Measurements from ENCODE around the gene FOXO1. TPM values are rescaled to one million over a fixed set of nuclear protein-coding genes. Genes with fewer than 3 reads are reported as not detected.

FOXO1 gene
- total RNA-seq, 1 donor = 7.6 TPM

- TF ChIP-seq CTCF (IDR thresholded peaks at IDR 0.05; ENCODE audit: extremely low read depth, low read depth, low read length) = no peak
- no peak for DNase-seq (ENCODE audit: insufficient read length, low spot score, missing footprints)
- H3K4me1 ChIP-seq (ENCODE audit: insufficient read depth, low read length) = no peaks in the 10 kb centered on the region
- peaks cover 3% of the 10 kb centered on the region for H4K20me1 ChIP-seq (ENCODE audit: insufficient read depth, low read length)
- no peak overlapping the region for H3K4me3 ChIP-seq (ENCODE audit: insufficient read depth, low read length)
- H3K9me3 ChIP-seq (ENCODE audit: low read depth, low read length) = no peaks in the 10 kb centered on the region
- H2AFZ ChIP-seq (ENCODE audit: low read length) = no peak overlapping the region
- no peaks in the 10 kb centered on the region for H3K36me3 ChIP-seq (ENCODE audit: insufficient read depth, low read length)
- no peak overlapping the region for H3K4me2 ChIP-seq (ENCODE audit: insufficient read depth, low read length)
- no peaks in the 10 kb centered on the region for H3K27me3 ChIP-seq (ENCODE audit: insufficient read depth, low read length)
- no peak overlapping the region for H3K27ac ChIP-seq (ENCODE audit: low read depth, low read length)
- H3K79me2 ChIP-seq (ENCODE audit: insufficient read depth, low read length) = peaks cover 7% of the 10 kb centered on the region
Measured at GRCh38 chr13:40626977-40627376, 39.5 kb downstream of the FOXO1 start.

- Histone ChIP-seq H3K4me2 (ENCODE audit: insufficient read depth, low read length) (no peak overlapping the region), H3K27me3 (ENCODE audit: insufficient read depth, low read length) (no peaks in the 10 kb centered on the region), H3K4me3 (ENCODE audit: insufficient read depth, low read length) (no peak overlapping the region), H3K79me2 (ENCODE audit: insufficient read depth, low read length) (peaks cover 7% of the 10 kb centered on the region), H3K9me3 (ENCODE audit: low read depth, low read length) (no peaks in the 10 kb centered on the region), H4K20me1 (ENCODE audit: insufficient read depth, low read length) (peaks cover 3% of the 10 kb centered on the region), H3K4me1 (ENCODE audit: insufficient read depth, low read length) (no peaks in the 10 kb centered on the region), H2AFZ (ENCODE audit: low read length) (no peak overlapping the region), H3K27ac (ENCODE audit: low read depth, low read length) (no peak overlapping the region), H3K36me3 (ENCODE audit: insufficient read depth, low read length) (no peaks in the 10 kb centered on the region)
- no peak for TF ChIP-seq CTCF (IDR thresholded peaks at IDR 0.05; ENCODE audit: extremely low read depth, low read depth, low read length)
- no peak for DNase-seq (ENCODE audit: insufficient read length, low spot score, missing footprints)
Measured at GRCh38 chr13:40626561-40626960, 39.9 kb downstream of the FOXO1 start.

GRCh38 chr13:40624986-40625385, 41.5 kb downstream of the FOXO1 start:
- H4K20me1 ChIP-seq (ENCODE audit: insufficient read depth, low read length) = no peaks in the 10 kb centered on the region
- H3K27ac ChIP-seq (ENCODE audit: low read depth, low read length) = no peak overlapping the region
- no peak for DNase-seq (ENCODE audit: insufficient read length, low spot score, missing footprints)
- TF ChIP-seq CTCF (IDR thresholded peaks at IDR 0.05; ENCODE audit: extremely low read depth, low read depth, low read length) = no peak
- H3K4me2 ChIP-seq (ENCODE audit: insufficient read depth, low read length) = no peak overlapping the region
- no peaks in the 10 kb centered on the region for H3K4me1 ChIP-seq (ENCODE audit: insufficient read depth, low read length)
- H3K36me3 ChIP-seq (ENCODE audit: insufficient read depth, low read length) = no peaks in the 10 kb centered on the region
- no peak overlapping the region for H2AFZ ChIP-seq (ENCODE audit: low read length)
- no peak overlapping the region for H3K4me3 ChIP-seq (ENCODE audit: insufficient read depth, low read length)
- H3K9me3 ChIP-seq (ENCODE audit: low read depth, low read length) = no peaks in the 10 kb centered on the region
- peaks cover 16% of the 10 kb centered on the region for H3K79me2 ChIP-seq (ENCODE audit: insufficient read depth, low read length)
- H3K27me3 ChIP-seq (ENCODE audit: insufficient read depth, low read length) = no peaks in the 10 kb centered on the region

GRCh38 chr13:40624383-40624782, 42.1 kb downstream of the FOXO1 start:
- Histone ChIP-seq H4K20me1 (ENCODE audit: insufficient read depth, low read length) (no peaks in the 10 kb centered on the region), H3K79me2 (ENCODE audit: insufficient read depth, low read length) (peaks cover 21% of the 10 kb centered on the region)

More at GRCh38 chr13:40624383-40624782, 42.1 kb downstream of the FOXO1 start:
- H2AFZ ChIP-seq (ENCODE audit: low read length) = no peak overlapping the region
- H3K27ac ChIP-seq (ENCODE audit: low read depth, low read length) = no peak overlapping the region
- H3K36me3 ChIP-seq (ENCODE audit: insufficient read depth, low read length) = no peaks in the 10 kb centered on the region
- no peak for DNase-seq (ENCODE audit: insufficient read length, low spot score, missing footprints)
- H3K4me2 ChIP-seq (ENCODE audit: insufficient read depth, low read length) = no peak overlapping the region
- H3K4me3 ChIP-seq (ENCODE audit: insufficient read depth, low read length) = no peak overlapping the region
- no peaks in the 10 kb centered on the region for H3K9me3 ChIP-seq (ENCODE audit: low read depth, low read length)
- TF ChIP-seq CTCF (IDR thresholded peaks at IDR 0.05; ENCODE audit: extremely low read depth, low read depth, low read length) = no peak
- H3K4me1 ChIP-seq (ENCODE audit: insufficient read depth, low read length) = no peaks in the 10 kb centered on the region
- H3K27me3 ChIP-seq (ENCODE audit: insufficient read depth, low read length) = no peaks in the 10 kb centered on the region
